GM10248 (cell line): ENCODE measurements around the gene SGIP1.

ENCODE experiments used
- CTCF ChIA-PET: fragments of 300-600 bp; sonication (Branson Sonifier 250); formaldehyde crosslinking; extraction: SDS; loops from one replicate; lab custom pipeline; 2021; ENCODE audit warnings: antibody characterized with exemption; lab: Yijun Ruan, JAX
- POLR2A ChIA-PET: fragments of 350-650 bp; sonication (Branson Sonifier 250); formaldehyde crosslinking; extraction: SDS; loops from one replicate; lab custom pipeline; 2020; ENCODE audit warnings: antibody characterized with exemption; lab: Yijun Ruan, JAX
- DNase-seq: peaks from one replicate; pipeline ENCODE4 v3.0.0; 2012; ENCODE audit errors: extremely low spot score
- CTCF ChIP-seq: IDR thresholded peaks from 2 replicates; pipeline ENCODE4 v1.5.1; 2012; ENCODE audit warnings: mild to moderate bottlenecking, low read depth; ENCODE audit errors: extremely low read depth, missing control alignments, control extremely low read depth

SGIP1 gene

GRCh38 chr1:66563941-66564630 is 30.1 kb downstream of the SGIP1 start:
- no peak for TF ChIP-seq CTCF
- ChIA-PET POLR2A (no interaction called here), CTCF (interaction anchor here (1.4 kb wide), 1 partner anchor 12 kb away, joined by 3 read pairs; no protein-coding TSS in a partner anchor)
- no peak for DNase-seq

- TF ChIP-seq CTCF: no peak
- POLR2A ChIA-PET: no interaction called here
- DNase-seq: no peak
- CTCF ChIA-PET: no interaction called here
These were observed 36.2 kb downstream of the SGIP1 start for GRCh38 chr1:66570196-66570595.

GRCh38 chr1:66571789-66572188 is 37.8 kb downstream of the SGIP1 start:
- DNase-seq: no peak
- ChIA-PET CTCF (no interaction called here), POLR2A (no interaction called here)
- TF ChIP-seq CTCF: no peak

- POLR2A ChIA-PET: no interaction called here
- no peak for DNase-seq
- TF ChIP-seq CTCF: no peak
- CTCF ChIA-PET: interaction anchor here (1.1 kb wide), 1 partner anchor 11 kb away, joined by 3 read pairs; no protein-coding TSS in a partner anchor
These were observed 41.8 kb downstream of the SGIP1 start for GRCh38 chr1:66575739-66576138.

- CTCF ChIA-PET: interaction anchor here (1.1 kb wide), 1 partner anchor 12 kb away, joined by 3 read pairs; no protein-coding TSS in a partner anchor
- POLR2A ChIA-PET: no interaction called here
- no peak for DNase-seq
- no peak for TF ChIP-seq CTCF
These were observed 42.7 kb downstream of the SGIP1 start for GRCh38 chr1:66576645-66577044.

- DNase-seq: no peak
- no peak for TF ChIP-seq CTCF
- ChIA-PET CTCF (interaction anchor here (1.4 to 1.9 kb wide), 2 partner anchors 11 to 23 kb away, joined by 4 to 6 read pairs; no protein-coding TSS in a partner anchor), POLR2A (no interaction called here)
These were observed 44.9 kb downstream of the SGIP1 start for GRCh38 chr1:66578841-66579240.
